ENCODE results near the gene MRPL42.
"Not testable (repeated sequence)": the region's sequence is repeated elsewhere in the genome, so short reads cannot be mapped to it uniquely, and the experiment has no call there.

Gene MRPL42

DNA sequence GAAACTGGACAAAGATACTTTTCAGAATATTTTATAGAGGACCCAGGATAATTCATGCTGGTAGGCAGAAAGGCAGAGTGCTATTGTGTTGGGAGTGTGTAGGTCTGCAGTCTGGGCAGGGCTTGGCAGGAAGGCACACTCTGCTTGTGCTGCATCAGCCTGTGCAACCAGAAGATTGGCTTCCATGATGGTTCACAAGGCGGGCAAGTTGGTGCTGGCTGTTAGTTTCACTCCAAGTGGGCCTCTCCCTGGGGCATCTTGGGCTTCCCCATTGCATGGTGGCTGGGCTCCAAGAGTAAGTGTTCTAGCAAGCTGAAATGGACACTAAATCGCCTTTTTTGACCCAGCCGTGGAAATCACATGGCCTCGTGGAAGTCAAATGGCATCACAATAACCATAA, 23.7 kb upstream of the MRPL42 start:
- no peak for DNase-seq

DNA sequence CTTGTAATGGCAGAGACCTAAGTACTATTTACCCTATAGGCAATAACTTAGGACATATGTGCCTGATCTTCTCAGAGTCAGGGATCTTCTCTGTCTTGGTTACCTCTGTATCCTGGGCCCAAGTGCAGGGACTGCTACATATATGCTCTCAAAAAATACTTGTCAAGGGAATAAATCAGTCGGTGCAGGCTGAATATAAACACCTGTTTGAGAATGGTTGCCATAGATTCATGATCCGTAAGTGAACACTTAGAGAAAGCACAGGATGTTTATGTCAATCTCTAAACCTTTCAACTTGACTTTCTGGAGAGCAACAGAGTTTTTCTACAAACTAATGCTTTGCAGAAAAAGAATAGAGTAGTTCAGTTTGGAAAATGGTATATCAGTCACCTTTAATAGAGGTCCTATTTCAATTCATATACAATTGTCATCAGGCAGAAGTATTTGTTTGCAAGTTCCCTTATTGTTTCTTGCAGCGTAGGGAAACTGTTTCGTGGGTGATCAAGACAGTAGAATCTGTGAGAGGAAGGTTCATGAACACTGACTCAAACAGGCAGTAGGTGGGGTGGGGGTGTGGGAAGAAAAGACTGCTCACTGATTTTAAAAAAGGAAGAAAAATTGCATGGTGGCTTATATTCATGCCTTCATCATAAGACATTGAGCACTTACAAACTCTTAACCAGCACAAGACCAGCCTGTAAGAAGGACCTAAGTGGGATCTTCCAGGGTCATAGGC, 19.6 kb upstream of the MRPL42 start:
- DNase-seq = peak in 1 of 58 donors; percentile 1

DNA sequence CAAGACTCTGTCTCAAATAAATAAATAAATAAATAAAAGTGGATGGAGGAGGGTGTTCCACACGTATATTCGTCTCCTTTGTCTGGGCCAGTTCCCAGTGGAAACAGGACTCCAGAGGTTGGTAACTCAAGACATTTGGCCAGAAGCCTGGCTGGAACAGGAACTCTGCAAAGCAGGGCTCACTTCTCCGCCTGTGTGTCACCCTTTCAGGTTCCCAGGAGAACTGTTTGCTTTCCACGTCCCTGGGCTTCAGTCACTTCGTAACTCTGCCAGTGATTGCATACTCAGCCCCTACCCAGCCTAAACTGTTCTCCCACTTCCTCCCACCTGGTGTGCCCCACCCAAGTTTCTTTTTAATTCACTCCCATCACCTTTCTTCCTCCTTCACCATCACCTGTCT, 18.5 kb upstream of the MRPL42 start:
- DNase-seq = peak in 1 of 58 donors; percentile 6

DNA sequence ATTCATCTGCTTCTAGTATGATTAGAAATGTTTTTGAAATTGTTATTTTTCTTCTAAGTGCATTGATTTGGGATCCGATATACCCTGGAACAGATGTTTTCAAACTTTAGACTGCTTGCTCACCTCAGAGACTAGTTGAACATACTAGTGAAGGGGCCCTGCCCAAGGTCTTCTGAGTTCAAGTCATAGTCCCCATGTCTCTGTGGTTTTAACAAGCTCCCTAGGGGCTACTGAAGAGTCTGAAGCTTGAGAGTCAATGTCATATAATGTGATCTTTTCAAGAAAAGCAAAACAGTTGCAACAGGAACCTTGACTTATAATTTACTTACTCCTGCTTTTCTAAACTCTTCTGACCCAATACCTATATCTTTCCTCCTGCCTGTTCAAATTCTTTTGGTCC, 18.0 kb upstream of the MRPL42 start:
- DNase-seq = no peak

DNA sequence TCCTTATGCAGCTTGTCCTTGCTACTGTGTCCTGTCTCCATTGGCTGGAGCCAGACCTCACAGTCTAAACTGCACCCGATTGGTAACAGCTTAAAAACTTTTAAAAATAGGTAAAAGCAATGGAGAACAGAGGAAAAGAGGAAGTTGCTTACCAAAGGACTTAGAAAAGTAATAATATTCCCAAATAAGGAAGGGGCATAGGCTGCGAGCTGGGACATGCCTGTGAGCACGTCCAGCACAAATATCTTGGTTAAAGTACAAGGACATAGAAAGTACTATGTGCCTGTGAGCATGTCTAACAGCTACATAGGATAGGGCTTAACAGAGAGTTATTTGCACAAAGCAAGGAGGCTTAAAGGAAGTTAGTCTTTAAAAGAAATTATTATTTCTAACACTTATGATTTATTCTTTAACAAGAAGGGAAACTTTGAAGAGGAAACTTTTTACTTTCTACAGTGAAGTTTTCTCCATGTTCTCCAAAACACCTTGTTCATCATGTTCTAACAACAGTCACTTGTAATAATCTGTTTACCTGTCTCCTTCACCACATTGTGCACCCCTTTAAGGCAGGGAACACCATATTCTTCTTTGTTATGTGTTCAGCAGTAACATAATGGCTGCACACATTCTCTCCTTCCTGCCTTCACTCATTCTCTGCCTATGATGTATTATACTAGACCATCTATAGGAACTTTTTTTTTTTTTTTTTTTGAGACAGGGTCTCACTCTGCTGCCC, 15.7 kb upstream of the MRPL42 start:
- no peak for DNase-seq

DNA sequence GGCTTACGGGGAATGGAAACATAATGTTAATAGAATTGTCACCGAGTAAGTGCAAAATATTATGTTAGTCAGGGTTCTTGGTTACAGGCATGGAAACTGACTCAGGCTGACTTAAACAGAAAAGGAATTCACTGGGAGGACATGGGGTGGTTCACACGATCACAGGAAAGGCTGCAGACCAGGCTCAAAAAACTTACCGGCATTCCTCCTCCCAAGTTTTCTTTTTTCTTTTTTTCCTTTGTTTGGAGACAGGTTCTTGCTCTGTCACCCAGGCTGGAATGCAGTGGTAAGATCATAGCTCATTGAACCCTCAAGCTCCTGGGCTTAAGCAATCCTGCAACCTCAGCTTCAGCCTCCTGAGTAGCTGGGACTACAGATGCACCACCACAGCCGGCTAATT, 13.7 kb upstream of the MRPL42 start:
- no peak for DNase-seq

DNA sequence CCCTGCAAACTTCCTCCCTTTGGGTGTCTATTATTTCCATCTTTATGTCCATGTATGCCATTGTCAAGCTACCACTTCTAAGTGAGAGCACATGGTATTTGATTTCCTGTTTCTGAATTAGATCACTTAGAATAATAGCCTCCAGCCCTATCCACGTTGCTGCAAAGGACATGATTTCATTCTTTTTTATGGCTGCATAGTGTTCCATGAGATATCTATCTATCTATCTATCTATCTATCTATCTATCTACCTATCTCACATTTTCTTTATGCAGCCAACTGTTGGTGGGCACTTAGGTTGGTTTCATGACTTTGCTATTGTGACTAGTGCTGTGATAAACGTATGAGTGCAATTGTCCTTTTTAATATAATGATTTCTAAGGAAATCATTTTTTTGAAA, 11.2 kb upstream of the MRPL42 start:
- DNase-seq = no peak

DNA sequence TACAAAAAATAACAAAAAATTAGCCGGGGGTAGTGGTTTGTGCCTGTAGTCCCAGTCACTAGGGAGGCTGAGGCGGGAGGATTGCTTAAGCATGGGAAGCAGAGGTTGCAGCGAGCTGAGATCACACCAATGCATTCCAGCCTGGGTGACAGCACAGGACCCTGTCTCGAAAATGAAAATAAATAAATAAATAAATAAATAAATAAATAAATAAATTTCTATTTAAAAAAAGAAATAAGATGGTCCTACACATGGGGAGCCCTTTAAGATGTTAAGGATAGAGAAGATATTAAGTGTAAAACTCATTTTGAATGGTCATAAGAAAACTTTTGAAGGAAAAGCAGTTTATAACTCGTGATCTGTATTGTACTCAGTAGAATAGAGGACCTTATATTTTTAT, 8.2 kb upstream of the MRPL42 start:
- no peak for DNase-seq

DNA sequence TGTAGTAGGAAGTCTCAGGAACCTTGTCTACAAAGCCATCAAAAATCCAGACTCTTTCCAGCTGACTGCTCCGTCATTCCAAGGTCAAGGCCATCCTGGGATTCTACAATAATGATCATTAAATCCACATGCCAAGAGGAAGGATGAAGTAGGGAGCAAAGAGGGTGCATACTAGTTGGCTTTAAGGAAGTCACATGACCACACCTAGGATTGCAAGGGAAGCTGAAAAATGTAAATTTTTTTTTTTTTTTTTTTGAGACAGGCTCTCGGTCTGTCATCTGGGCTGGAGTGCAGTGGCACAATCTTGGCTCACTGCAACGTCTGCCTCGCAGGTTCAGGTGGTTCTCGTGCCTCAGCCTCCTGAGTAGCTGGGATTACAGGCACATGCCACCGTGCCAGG, 7.3 kb upstream of the MRPL42 start:
- DNase-seq = no peak

DNA sequence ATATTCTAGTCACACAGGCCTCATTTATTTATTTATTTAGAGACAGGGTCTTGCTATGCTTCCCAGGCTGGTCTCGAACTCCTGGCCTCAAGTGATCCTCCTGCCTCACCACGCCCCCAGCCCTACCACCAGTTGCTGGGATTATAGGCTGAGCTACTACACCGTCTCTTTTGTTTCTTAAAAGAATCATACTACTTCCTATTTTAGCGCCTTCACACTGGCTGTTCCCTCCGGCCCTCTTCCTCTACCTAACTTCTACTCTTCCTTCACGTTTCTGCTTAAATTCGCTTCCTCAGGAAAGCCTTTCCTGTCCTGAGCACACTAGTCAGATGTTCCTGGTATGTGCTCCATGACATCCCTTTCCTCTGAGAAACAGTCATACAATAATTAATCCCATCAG, 6.4 kb upstream of the MRPL42 start:
- DNase-seq = no peak

DNA sequence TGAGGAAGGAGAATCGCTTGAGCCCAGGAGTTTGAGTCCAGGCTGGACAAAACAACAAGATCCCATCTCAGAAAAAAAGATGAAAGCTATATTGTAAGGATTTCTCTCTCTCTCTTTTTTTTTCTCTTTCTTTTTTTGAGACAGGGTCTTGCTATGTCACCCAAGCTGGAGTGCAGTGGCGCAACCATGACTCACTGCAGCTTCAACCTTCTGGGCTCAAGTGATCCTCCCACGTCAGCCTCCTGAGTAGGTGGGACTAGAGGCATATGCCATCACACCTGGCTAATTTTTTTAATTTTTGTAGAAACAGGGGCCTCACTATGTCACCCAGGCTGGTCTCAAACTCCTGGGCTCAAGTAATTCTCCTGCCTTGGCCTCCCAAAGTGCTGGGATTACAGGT, 5.8 kb upstream of the MRPL42 start:
- no peak for DNase-seq

DNA sequence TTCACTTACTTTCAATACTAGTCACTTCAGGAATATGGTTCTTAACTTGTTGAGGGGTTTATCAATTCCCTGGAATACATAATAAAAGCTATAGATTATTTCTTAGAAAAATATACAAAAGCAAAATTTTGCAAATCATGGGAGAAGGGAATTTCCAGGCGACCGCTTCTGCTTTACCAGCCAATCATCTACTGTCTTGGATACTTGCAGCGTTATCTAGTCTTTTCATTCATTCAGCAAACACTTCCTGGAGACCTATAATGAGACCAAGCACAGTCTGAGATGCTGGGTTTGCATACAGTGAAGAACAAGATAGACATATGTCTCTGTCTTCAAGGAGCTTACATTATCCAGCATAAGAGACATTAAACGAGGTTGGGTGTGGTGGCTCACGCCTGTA, 1.5 kb upstream of the MRPL42 start:
- DNase-seq = no peak

DNA sequence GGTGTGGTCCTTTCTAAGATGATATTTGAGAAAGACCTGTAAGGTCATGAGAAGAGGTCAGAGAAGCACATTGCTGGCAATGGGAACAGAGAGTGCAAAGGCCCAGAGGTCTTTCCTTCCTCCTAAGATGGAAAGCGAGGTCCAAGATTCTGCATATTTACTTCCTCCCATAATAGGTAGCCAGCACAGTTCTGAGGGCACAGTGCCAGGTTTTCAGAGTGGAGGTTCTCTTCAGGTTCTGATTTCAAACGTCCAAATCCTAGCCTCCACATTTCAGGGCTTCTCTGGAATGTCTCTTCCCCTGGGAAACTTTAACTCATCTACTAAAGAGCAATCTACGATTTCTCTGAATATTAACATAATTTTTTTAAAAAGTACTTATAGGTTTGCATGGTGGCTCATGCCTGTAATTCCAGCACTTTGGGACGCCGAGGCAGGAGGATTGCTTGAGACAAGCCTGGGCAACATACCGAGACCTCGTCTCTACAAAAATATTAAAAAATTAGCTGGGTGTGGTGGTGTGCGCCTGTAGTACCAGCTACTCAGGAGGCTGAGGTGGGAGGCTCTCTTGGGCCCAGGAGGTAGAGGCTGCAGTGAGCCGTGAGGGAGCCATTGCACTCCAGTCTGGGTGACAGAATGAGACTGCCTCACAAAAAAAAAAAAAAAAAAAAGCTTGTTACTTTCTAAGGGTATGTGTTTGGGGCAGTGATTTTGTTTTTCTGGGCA, 526 bp upstream of the MRPL42 start:
- peak in 4 of 58 donors; percentile 1 to 5 (median 2) for DNase-seq

DNA sequence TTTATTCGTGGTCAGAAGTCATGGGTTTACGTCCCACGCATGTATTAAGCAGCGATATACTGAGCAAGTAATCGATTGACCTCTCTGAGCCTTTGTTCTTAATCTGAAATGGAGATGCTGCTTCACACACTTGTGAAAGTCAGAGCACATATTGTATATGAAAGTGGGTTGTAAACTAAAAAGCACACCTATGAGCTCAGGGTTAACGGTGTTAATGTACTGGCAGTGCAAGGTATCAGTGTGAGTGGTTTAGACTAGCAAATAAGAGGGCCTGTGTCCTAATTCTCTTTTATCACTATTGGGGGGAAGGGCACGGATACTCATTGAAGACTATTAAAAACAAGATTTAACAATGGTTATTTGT, 676 bp downstream of the MRPL42 start:
- no peak for DNase-seq

DNA sequence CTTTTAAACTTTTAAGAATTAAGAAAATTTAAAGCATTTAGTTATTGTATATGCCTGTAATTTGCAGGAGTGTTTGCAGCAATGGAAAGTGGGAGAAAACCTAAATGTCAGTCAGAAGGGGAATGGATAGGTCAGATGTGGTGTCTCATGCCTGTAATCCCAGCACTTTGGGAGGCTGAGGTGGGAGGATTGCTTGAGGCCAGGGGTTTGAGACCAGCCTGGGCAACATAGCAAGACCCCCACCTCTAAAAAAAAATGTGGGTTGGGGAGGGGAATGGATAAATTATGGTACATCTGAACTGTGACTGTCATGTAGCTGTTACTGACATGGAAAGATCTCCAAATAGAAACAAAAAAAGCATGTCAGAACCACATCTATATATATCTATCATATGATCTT, 2.1 kb downstream of the MRPL42 start:
- DNase-seq = no peak

DNA sequence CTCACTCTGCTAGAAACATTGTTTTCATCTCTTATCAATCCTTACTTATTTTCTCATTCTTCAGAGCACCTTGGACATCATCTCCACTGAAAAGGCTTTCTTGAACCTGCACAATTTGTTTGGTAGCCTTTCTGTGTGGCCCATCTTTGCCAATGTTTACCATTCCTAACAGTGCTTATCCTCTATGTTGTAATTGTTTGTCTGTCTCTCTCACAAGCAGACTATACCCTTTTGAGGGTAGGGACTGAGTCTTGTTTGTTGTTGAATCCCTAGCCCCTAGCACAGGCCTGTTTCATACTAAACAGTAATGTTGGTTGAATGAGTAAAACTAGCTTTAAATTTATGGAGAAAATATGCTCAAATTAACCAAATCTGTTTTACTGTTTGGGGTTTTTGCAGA, 9.2 kb downstream of the MRPL42 start:
- no peak for DNase-seq

DNA sequence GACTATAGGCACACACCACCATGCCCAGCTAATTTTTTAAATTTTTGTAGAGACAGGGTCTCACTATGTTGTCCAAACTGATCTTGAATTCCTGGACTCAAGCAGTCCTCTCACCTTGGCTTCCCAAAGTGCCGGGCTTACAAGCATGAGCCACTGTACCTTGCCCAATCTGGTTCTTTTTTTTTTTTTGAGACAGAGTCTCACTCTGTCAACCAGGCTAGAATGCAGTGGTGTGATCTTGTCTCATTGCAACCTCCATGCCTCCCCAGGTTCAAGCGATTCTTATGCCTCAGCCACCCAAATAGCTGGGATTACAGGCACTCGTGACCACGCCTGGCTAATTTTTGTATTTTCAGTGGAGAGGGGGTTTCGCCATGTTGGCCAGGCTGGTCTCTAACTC, 15.4 kb downstream of the MRPL42 start:
- no peak for DNase-seq

DNA sequence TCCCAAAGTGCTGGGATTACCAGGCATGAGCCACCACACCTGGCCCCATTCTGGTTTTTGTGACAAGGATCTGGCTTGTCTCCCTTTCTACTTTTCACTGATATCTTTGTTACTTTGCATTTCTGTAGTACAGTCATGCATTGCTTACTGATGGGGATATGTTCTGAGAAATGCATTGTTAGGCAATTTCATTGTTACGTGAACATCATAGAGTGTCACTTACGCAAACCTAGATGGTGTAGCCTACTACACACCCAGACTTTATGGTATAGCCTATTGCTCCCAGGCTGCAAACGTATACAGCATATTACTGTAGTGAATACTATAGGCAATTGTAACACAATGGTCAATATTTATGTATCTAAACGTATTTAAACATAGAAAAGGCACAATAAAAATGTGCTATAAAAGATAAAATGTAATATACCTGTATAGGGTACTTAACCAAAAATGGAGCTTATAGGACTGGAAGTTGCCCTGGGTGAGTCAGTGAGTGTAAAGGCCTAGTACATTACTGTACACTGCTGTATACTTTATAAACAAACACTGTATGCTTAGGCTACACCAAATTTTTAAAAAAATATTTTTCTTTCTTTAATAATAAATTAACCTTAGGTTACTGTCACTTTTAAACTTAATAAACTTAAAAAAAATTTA, 16.0 kb downstream of the MRPL42 start:
- no peak for DNase-seq

DNA sequence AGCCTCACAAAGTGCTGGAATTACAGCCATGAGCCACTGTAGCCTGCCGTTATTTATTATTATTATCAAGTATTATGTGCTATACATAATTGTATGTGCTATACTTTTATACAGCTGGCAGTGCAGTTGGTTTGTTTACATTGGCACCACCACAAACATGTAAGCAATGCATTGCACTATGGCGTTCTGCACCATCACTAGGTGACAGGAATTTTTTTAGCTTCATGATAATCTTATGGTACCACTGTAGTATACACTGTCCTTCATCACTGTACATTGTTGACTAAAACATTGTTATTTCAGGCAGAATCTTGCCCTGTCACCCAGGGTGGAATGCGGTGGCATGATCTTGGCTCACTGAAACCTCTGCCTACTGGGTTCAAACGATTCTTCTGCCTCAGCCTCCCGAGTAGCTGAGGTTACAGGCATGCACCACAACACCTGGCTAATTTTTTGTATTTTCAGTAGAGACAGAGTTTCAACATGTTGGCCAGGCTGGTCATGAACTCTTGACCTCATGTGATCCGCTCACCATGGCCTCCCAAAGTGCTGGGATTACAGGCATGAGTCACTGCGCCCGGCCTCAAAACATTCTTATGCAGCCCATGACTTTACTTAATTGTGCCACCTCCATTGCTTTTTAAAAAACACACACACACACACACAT, 17.1 kb downstream of the MRPL42 start:
- no peak for DNase-seq

DNA sequence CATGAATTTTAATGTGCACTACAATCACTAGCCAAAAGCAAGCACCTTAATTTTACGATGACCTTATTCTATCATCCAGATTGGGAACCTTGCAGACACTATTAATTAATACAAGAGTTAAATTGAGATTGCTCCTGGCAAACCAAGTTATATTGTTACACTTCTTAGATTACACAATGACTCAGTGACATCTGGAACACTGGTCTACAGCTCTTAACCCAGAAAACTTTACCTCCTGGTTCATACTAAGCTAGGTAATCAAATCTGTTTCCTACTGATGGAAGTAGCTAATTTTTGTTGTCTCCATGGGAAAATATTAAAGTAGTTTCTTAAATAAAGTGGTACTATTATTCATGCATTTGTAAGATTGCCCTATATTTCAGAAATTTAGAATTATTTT, 25.5 kb downstream of the MRPL42 start:
- DNase-seq = not testable (repeated sequence)

DNA sequence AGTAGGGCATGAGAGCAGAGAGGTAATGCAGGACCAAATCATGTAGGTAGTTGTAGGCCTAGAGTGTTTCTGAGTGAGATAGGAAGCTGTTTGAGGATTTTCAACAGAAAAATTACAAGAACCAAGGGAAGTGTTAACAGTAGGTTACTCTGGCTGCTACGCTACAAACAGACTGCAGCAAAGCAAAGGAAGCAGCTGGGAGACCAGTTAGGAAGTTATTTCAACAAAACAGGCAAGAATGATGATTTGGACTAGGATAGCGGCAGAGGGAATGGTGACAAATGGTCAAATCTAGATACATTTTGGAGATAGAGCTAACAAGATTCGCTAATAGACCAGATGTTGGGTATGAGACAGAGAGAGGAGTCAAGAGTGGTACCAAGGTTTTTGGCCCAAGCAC, 26.8 kb downstream of the MRPL42 start:
- DNase-seq = no peak

DNA sequence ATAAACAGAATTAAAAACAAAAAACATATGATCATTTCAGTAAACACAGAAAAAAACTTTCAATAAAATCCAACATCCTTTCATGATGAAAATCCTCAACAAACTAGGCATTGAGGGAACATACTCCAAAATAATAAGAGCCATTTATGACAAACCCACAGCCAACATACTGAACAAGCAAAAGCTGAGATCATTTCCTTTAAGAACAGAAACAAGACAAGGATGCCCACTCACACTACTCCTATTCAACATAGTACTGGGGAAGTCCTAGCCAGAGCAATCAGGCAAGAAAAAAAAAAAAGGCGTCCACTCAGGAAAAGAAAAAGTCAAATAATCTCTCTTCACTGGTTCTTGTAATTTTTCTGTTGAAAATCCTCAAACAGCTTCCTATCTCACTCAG, 30.1 kb downstream of the MRPL42 start:
- no peak for DNase-seq
